HG03442 (cell line): ENCODE results near the gene SH3TC2.
A peak's percentile ranks its signal among the peaks of the same experiment; 100 is the strongest.

Source experiments
- ATAC-seq: cut with Tn5 transposase; IDR thresholded peaks from one replicate; pipeline ENCODE4 v1.9.1; 2021; ENCODE audit warnings: mild to moderate bottlenecking, moderate library complexity; ENCODE audit not compliant: unreplicated experiment

The SH3TC2 gene

GRCh38 chr5:149002761-149003689 is 59.8 kb downstream of the SH3TC2 start:
- no peak for ATAC-seq

GRCh38 chr5:149002053-149002452 is 60.8 kb downstream of the SH3TC2 start:
- ATAC-seq = no peak

DNA sequence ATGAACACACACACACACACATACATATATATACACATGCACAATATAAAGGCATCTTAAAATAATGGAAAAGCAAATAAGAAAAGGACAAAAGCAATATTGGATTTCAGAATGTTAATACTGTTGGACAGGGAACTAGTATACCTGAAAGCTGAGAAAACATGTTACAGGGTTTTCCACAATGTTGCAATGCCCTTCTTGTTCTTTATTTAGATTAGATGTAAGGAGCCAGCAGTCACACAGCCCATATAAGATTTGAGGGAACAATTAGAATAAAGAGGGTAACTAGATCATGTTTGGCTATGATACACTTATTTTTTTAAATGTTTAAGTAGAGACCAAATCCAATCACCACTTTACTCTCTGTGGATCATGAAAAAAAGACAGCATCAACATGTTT is 61.7 kb downstream of the SH3TC2 start:
- no peak for ATAC-seq

GRCh38 chr5:148999741-149000140 is 63.1 kb downstream of the SH3TC2 start:
- ATAC-seq = no peak

DNA sequence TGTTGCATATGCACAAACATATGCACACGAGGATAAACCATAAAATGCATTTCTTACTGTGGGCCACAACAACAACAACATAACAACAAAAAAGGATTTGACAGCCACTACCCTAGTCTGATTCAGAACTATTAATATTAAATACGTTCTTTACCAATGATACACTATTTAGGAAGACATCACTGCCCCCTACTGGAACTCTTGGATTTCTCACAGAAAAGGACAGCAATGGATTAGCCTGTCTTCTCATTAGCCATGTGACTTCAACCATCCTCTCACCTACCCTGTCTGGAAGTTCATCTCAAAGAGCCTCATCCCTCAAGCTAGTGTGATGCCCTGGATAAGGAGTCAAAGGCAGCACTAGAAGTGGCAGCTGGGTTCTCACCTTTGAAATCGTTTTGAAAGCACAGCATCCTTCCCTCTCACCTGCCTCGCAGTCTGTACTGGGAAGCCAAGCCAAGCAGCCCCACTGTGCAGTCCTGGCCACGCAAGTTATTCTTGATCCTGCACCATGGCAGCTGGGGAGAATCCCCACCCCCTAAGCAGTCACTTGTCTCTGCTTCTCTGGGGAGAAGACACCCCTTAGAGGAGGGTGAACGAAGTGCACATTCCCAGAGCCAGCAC is 64.6 kb downstream of the SH3TC2 start:
- ATAC-seq = peak; percentile 65

- ATAC-seq = no peak
These were observed 66.6 kb downstream of the SH3TC2 start for GRCh38 chr5:148996270-148996669.

GRCh38 chr5:148995791-148996190 is 67.1 kb downstream of the SH3TC2 start:
- no peak for ATAC-seq

DNA sequence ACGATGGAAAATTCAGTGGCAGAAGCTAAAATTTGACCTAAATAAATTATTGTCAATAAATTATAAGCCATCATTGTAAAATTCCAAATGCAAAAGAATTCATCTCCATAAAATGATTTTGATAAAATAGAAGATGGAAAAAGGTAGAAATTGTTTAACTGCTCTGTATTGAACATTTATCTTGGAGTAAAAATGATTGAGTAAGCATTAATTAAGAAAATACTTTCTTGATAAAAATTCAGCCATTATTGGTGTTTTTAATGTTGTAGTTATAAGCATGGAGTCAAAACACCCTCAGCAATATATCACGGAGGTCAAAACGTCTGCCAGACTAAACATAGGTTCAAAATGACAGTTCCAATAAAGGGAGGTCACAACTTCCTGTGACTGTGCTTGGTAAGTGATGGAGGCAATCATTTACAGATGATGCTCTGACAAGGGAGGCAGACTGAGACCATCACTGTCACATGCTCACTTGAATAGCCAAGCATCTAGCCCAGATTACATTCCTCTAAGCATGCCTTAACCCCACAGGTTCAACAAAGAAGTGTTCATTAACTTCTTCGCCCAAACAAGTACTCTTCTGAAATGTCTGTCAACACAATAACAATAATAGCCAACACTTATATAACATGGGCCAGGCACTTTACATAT is 69.5 kb downstream of the SH3TC2 start:
- no peak for ATAC-seq

DNA sequence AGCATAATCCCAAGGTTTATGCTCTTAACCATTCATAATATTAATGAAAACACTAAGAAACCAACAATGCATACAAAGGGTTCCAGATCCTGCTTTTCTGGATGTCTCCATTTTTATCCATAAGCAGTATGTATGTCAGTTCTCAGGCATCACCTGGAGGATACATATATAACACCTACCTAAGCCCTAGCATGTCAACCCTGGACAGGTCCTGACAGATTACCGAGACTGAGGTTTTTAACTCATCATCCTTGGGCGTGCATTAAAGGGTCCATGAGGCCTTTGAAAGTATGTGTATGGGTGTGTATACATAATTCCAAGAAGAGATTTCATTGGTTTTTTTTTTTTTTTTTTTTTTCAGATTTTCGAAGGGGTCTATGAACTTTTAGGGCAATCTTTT is 70.6 kb downstream of the SH3TC2 start:
- ATAC-seq = no peak

DNA sequence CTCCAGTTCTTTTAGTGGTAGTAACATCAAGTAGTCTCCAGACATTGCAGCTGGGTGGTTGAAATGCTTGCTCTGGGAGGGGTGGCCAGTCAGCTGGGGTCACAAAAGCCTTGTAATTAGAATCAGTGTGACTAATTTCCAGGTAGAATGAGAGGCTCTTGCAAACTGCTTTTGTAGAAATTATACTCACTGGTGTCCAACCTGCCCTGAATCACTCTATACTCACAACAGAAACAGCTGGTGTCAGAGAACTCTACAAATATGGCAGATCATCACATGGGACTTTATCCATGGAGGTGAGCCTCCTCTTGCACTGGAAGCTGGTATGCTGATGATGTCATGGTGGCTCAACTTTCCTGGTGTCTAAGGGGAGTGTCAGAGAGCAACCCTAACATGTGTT is 71.3 kb downstream of the SH3TC2 start:
- ATAC-seq = no peak

- no peak for ATAC-seq
These were observed 72.0 kb downstream of the SH3TC2 start for GRCh38 chr5:148990817-148991216.

DNA sequence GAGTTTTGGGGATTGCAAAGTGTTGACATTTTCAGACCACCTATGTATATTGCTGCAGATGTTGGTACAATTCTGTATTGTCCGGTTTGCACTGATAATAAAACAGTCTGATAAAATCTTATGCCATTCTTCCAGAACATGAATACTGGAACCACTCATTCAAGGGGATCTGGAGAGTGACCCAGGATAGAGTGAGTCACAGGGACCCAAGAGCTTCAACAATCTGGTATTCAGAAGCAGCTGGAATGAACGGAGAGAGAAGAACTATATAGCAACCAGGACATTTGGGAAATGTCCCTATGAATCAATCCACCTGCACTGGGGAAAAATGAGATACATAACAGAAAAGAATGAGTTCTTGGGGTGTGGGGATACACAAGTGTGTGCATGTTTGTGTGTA is 73.3 kb downstream of the SH3TC2 start:
- ATAC-seq = no peak

DNA sequence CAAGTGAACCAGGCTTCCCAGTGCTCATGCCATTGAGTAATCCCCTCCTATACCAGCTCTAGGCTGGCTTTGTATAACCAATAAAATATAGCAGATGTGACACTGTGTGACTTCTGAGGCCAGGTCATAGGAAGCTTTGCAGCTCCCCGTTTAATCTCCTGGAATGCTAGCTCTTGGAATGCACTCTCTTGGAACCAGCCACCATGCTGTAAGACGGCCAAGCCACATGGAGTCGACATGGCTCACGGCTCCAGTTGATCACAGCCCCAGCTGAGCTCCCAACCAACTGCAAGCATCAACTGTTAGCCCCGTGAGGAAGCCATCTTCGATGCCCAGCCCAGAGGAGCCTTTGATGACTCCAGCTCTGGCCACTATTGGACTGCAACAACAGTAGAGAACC is 74.5 kb downstream of the SH3TC2 start:
- no peak for ATAC-seq

DNA sequence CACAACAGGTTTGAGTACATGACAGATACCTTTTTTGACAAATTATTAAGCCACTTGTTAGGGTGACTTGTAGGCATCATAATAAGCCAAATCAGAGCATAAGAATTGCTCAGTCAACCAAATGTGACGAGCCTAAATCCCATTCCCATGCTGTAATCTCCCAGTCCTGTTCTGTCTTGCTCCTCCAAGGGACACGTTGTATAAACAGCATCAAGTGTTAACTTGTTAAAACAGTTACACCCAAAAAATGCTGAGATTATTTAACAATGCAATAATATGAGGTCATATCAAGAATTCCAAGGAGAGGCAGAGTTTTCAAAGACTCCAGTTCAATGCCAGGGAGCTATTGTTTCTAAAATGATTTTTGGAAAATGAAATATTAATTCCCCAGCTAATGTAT is 76.2 kb downstream of the SH3TC2 start:
- ATAC-seq = no peak

- ATAC-seq = no peak
These were observed 78.5 kb downstream of the SH3TC2 start for GRCh38 chr5:148984345-148984744.

GRCh38 chr5:148981353-148981752 is 81.5 kb downstream of the SH3TC2 start:
- ATAC-seq = no peak

GRCh38 chr5:148980731-148981130 is 82.1 kb downstream of the SH3TC2 start:
- no peak for ATAC-seq

DNA sequence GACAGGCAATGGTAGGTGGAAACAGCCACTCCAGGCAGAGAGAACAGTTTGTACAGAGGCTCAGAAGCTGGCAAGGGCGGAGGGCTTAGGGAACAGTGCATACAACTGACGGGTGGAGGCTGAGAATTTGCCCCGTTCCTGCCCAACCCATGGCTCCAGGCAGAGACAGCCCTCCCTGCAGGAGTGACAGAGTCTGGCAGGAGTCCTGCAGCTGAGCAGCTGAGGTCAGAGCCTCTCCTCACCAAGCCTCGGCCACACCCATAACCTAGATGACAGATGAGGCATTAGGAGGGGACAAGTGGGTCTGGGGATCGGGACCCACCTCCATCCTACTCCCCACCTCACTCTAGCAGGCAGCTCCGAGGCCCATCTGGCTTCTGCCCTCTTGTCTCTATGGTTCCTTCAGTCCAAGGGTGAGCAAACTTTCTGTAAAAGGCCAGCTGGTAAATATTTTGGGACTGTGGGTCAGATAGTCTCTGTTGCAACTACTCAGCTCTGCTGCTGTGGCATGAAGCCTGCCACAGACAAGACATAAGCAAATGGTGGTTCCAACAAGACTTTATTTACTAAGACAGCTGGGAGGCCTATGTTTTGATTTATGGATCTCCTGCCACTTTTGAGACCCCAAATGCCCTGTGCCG is 83.7 kb downstream of the SH3TC2 start:
- ATAC-seq = no peak

GRCh38 chr5:148978370-148979082 is 84.3 kb downstream of the SH3TC2 start:
- ATAC-seq = no peak

- ATAC-seq = no peak
These were observed 86.1 kb downstream of the SH3TC2 start for GRCh38 chr5:148976569-148977381.
